HEK293T (cell line): ENCODE measurements around the gene BCAP29.

Source experiments
- BHLHE40 ChIP-seq: fragments of 450-650 bp; IDR thresholded peaks from 2 replicates; pipeline ENCODE4 v1.6.1; 2016; ENCODE audit warnings: mild to moderate bottlenecking, moderate library complexity, borderline replicate concordance
- ELF4 ChIP-seq: fragments of 450-650 bp; IDR thresholded peaks from 2 replicates; pipeline ENCODE4 v1.6.1; 2017; ENCODE audit warnings: antibody characterized with exemption
- FOXA1 ChIP-seq: fragments of 450-650 bp; IDR thresholded peaks from 2 replicates; pipeline ENCODE4 v1.6.1; 2016; ENCODE audit warnings: mild to moderate bottlenecking
- FOXK2 ChIP-seq: fragments of 450-650 bp; IDR thresholded peaks from 2 replicates; pipeline ENCODE4 v1.6.1; 2016; ENCODE audit warnings: mild to moderate bottlenecking
- FOXM1 ChIP-seq: fragments of 450-650 bp; IDR thresholded peaks from 2 replicates; pipeline ENCODE4 v1.6.1; 2017; ENCODE audit warnings: mild to moderate bottlenecking, borderline replicate concordance
- NFRKB ChIP-seq: fragments of 450-650 bp; IDR thresholded peaks from 2 replicates; pipeline ENCODE4 v1.6.1; 2016; ENCODE audit warnings: mild to moderate bottlenecking, moderate library complexity
- SP1 ChIP-seq: fragments of 450-650 bp; IDR thresholded peaks from 2 replicates; pipeline ENCODE4 v1.6.1; 2017
- SUZ12 ChIP-seq: fragments of 450-650 bp; IDR thresholded peaks from 2 replicates; pipeline ENCODE4 v1.6.1; 2016; ENCODE audit warnings: mild to moderate bottlenecking
- TARDBP ChIP-seq: fragments of 450-650 bp; IDR thresholded peaks from 2 replicates; pipeline ENCODE4 v1.6.1; 2016
- TF ChIP-seq, protein P1 (sequence below): fragments of 450-650 bp; IDR thresholded peaks from 2 replicates; pipeline ENCODE4 v1.6.1; 2016

- TF ChIP-seq BHLHE40 (no peak), SUZ12 (no peak), FOXK2 (no peak), FOXA1 (no peak), NFRKB (no peak), TARDBP (no peak), SP1 (no peak), FOXM1 (no peak), ELF4 (no peak)
- TF ChIP-seq, protein P1, sequence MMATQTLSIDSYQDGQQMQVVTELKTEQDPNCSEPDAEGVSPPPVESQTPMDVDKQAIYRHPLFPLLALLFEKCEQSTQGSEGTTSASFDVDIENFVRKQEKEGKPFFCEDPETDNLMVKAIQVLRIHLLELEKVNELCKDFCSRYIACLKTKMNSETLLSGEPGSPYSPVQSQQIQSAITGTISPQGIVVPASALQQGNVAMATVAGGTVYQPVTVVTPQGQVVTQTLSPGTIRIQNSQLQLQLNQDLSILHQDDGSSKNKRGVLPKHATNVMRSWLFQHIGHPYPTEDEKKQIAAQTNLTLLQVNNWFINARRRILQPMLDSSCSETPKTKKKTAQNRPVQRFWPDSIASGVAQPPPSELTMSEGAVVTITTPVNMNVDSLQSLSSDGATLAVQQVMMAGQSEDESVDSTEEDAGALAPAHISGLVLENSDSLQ: no peak
Observed at GRCh38 chr7:107643407-107643806, 63.4 kb downstream of the BCAP29 start.
